Measurements from ENCODE around the gene MYOZ3. TPM values are rescaled to one million over a fixed set of nuclear protein-coding genes. Genes with fewer than 3 reads are reported as not detected.

The MYOZ3 gene
- total and polyA plus RNA-seq, 2 donors (not counting 1 experiment from before 2014, with no cell fraction given), result 0.04 TPM; not detected in 1

DNA sequence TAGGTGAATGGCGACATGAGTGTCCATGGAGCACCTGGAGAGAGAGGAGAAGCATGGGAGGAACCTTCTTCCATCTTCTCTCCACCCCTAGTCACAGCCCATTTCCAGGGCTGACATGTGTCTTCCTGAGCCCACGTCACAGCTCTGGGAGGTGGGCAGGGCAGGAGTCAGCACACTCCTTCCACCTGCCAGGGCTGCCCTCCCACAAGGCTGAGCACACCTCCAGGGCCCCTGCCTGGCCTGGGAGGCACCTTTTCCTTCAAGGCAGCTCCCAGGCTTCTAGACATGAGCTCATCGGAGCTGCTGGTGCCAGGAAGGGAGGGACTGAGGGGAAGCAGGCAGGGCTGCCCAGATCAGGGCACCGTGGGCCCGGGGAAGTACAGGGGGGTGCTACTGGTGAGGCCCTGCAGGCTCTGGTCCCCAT is 34.2 kb upstream of the MYOZ3 start:
- POLR2A ChIA-PET, result interaction anchor here (1.1 kb wide), 1 partner anchor 214 kb away, joined by 6 read pairs; the partner anchor contains the start of gene CD74
- peak overlapping the region; percentile 10 for H3K27ac Mint-ChIP-seq

More for the DNA sequence above, 34.2 kb upstream of the MYOZ3 start:
- CTCF ChIA-PET, result interaction anchor here (0.9 to 1.6 kb wide), 6 partner anchors 9 to 67 kb away, joined by 3 to 8 read pairs (median 5); no protein-coding TSS in a partner anchor
- Histone ChIP-seq H3K79me2 (ENCODE audit: control insufficient read depth, insufficient read depth, low read length) (peaks cover 54% of the 10 kb centered on the region), H3K4me1 (ENCODE audit: control insufficient read depth in 2 of 2, insufficient read depth in 2 of 2, low read length in 2 of 2) (peaks cover 45 to 48% of the 10 kb centered on the region in 2 donors), H2AFZ (ENCODE audit: insufficient read depth, low read depth, low read length, poor library complexity, severe bottlenecking) (no peak overlapping the region), H3K9ac (ENCODE audit: low read length) (peak overlapping the region; percentile 85), H3K4me2 (replicated peaks; ENCODE audit: low read depth, low read length, poor library complexity, severe bottlenecking) (peak overlapping the region; percentile 97), H3K27me3 (replicated peaks in 1 of 4; ENCODE audit: control extremely low read depth in 1 of 4, control insufficient read depth in 3 of 4, insufficient read depth in 4 of 4, low read length in 3 of 4) (no peaks in the 10 kb centered on the region), H3K9me3 (ENCODE audit: control extremely low read depth in 1 of 3, control insufficient read depth in 2 of 3, insufficient read depth in 1 of 3, low read length in 2 of 3) (no peaks in the 10 kb centered on the region), H3K36me3 (replicated peaks in 1 of 2; ENCODE audit: control extremely low read depth in 1 of 2, control insufficient read depth in 1 of 2, extremely low read depth in 1 of 2, insufficient read depth in 2 of 2, low read length in 1 of 2) (peaks cover 0 to 13% of the 10 kb centered on the region in 2 experiments), H3K27ac (ENCODE audit: low read length in 2 of 2) (peak overlapping the region in 1 of 2 donors; percentile 41), H3K4me3 (ENCODE audit: control extremely low read depth in 1 of 5, extremely low read depth in 1 of 5, insufficient read depth in 1 of 5, low read depth in 2 of 5, low read length in 4 of 5) (peak overlapping the region in 4 of 5 experiments; percentile 74 to 83 (median 78)), H4K20me1 (ENCODE audit: control insufficient read depth, insufficient read depth, low read length, poor library complexity, severe bottlenecking) (peaks cover 20% of the 10 kb centered on the region)
- no peaks in the 10 kb centered on the region for H3K27me3 Mint-ChIP-seq
- H3K4me3 Mint-ChIP-seq, result peak overlapping the region; percentile 93
- WGBS (ENCODE audit: insufficient coverage), result 80% methylated on average over 4 of the region's 5 CpGs
- peaks cover 55% of the 10 kb centered on the region for H3K4me1 Mint-ChIP-seq
- TF ChIP-seq EZH2 (IDR thresholded peaks at IDR 0.05; ENCODE audit: borderline replicate concordance, insufficient read depth, low read depth, low read length, poor library complexity, severe bottlenecking), result no peak
- TF ChIP-seq, protein P1, sequence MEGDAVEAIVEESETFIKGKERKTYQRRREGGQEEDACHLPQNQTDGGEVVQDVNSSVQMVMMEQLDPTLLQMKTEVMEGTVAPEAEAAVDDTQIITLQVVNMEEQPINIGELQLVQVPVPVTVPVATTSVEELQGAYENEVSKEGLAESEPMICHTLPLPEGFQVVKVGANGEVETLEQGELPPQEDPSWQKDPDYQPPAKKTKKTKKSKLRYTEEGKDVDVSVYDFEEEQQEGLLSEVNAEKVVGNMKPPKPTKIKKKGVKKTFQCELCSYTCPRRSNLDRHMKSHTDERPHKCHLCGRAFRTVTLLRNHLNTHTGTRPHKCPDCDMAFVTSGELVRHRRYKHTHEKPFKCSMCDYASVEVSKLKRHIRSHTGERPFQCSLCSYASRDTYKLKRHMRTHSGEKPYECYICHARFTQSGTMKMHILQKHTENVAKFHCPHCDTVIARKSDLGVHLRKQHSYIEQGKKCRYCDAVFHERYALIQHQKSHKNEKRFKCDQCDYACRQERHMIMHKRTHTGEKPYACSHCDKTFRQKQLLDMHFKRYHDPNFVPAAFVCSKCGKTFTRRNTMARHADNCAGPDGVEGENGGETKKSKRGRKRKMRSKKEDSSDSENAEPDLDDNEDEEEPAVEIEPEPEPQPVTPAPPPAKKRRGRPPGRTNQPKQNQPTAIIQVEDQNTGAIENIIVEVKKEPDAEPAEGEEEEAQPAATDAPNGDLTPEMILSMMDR (IDR thresholded peaks at IDR 0.05), result no peak
- H3K9me3 Mint-ChIP-seq (ENCODE audit: insufficient read depth), result no peaks in the 10 kb centered on the region
- DNase-seq (peak; percentile 24), ATAC-seq (ENCODE audit: low read depth) (no peak)
- intact Hi-C loops (cut with micrococcal nuclease), result loop anchor here (1.0 to 10.0 kb wide), 3 partner anchors 30 to 172 kb away; no protein-coding TSS in a partner anchor

Data from B cell (primary cell).